ENCODE measurements around the gene BRAT1.

GRCh38 chr7:2597273-2597640, 41.9 kb upstream of the BRAT1 start:
- TF ChIP-seq CTCF (conservative IDR thresholded peaks at IDR 0.05; ENCODE audit: low read length) (no peak), EZH2phosphoT487 (IDR thresholded peaks at IDR 0.05; ENCODE audit: borderline replicate concordance, low read depth, low read length) (no peak)
